Spinal cord (tissue), 10 donors: ENCODE measurements around the gene PPP2R5C. TPM values are rescaled to one million over a fixed set of nuclear protein-coding genes. Genes with fewer than 3 reads are reported as not detected.
A peak's percentile ranks its signal among the peaks of the same experiment; 100 is the strongest.

Source experiments
- DNase-seq, 6 donors: peaks; one replicate each; pipeline versions ENCODE4 v3.0.0 to v3.0.0-alpha.2; 2013 to 2015; ENCODE audit warnings: low spot score in 6 of 6, low read depth in 4 of 6
- H3K27ac ChIP-seq: one replicate; pipeline ENCODE4 v1.5.1; 2013; ENCODE audit warnings: low read depth, low read length, control low read depth
- H3K27me3 ChIP-seq: one replicate; pipeline ENCODE4 v1.6.1; 2013; ENCODE audit warnings: low read length; ENCODE audit not compliant: control insufficient read depth, insufficient read depth
- H3K36me3 ChIP-seq: one replicate; pipeline ENCODE4 v1.6.1; 2013; ENCODE audit warnings: low read length; ENCODE audit not compliant: control insufficient read depth, insufficient read depth
- H3K4me1 ChIP-seq: one replicate; pipeline ENCODE4 v1.6.1; 2013; ENCODE audit warnings: low read length; ENCODE audit not compliant: control insufficient read depth, insufficient read depth
- H3K4me3 ChIP-seq: one replicate; pipeline ENCODE4 v1.5.1; 2013; ENCODE audit warnings: low read depth, low read length, control low read depth
- H3K9me3 ChIP-seq: one replicate; pipeline ENCODE4 v1.6.1; 2013; ENCODE audit warnings: low read length; ENCODE audit not compliant: control insufficient read depth, insufficient read depth
- WGBS: methylation state at CpG from one replicate; pipeline ENCODE4 v1.1.5; 2013; ENCODE audit warnings: missing lambda C conversion rate; ENCODE audit not compliant: insufficient coverage; 5-methylcytosine and 5-hydroxymethylcytosine counted together
- polyA plus RNA-seq, 2 donors: library from polyadenylated mRNA; unstranded; fragments of 120-200 nt; gene quantifications; one replicate each; pipeline ENCODE4 v1.2.1, GENCODE V29; 2013; ENCODE audit not compliant: insufficient read length in 2 of 2
- total RNA-seq, 2 donors: library from RNA; depleted of rRNA in 1 of 2; stranded (reverse); fragments of 120-200 nt in 1 of 2; fragments of >200 nt in 1 of 2; gene quantifications; one replicate each; pipeline versions ENCODE4 v1.2.3 to v1.2.4, GENCODE V29; 2013 to 2014
- donor health status: healthy.

Gene PPP2R5C
- total and polyA plus RNA-seq, 4 donors, result 104 to 136 (median 123) TPM

- H3K9me3 ChIP-seq, result no peaks in the 10 kb centered on the region
- H3K4me3 ChIP-seq, result no peak overlapping the region
- H3K4me1 ChIP-seq, result peaks cover 35% of the 10 kb centered on the region
- H3K27ac ChIP-seq, result no peak overlapping the region
- no peak for DNase-seq
- peaks cover 4% of the 10 kb centered on the region for H3K36me3 ChIP-seq
- peaks cover 15% of the 10 kb centered on the region for H3K27me3 ChIP-seq
- 82% methylated on average over 4 of the region's 6 CpGs for WGBS
Observed at GRCh38 chr14:101776344-101776743, 14.8 kb downstream of the PPP2R5C start.

- Histone ChIP-seq H3K27ac (no peak overlapping the region), H3K36me3 (peaks cover 5% of the 10 kb centered on the region), H3K9me3 (no peaks in the 10 kb centered on the region), H3K4me1 (peaks cover 23% of the 10 kb centered on the region), H3K27me3 (peaks cover 15% of the 10 kb centered on the region), H3K4me3 (no peak overlapping the region)
- DNase-seq, result no peak
- 31% methylated on average over 11 of the region's 11 CpGs for WGBS
Observed at GRCh38 chr14:101780390-101780789, 18.9 kb downstream of the PPP2R5C start.

- peaks cover 23% of the 10 kb centered on the region for H3K4me1 ChIP-seq
- H3K27ac ChIP-seq, result no peak overlapping the region
- WGBS, result 5% methylated on average over 14 of the region's 15 CpGs
- peak overlapping the region; percentile 36 for H3K4me3 ChIP-seq
- peak in 1 of 6 donors; percentile 39 for DNase-seq
- peaks cover 5% of the 10 kb centered on the region for H3K36me3 ChIP-seq
- H3K9me3 ChIP-seq, result no peaks in the 10 kb centered on the region
- H3K27me3 ChIP-seq, result peaks cover 15% of the 10 kb centered on the region
Observed at GRCh38 chr14:101780887-101781239, 19.4 kb downstream of the PPP2R5C start.

- H3K4me3 ChIP-seq, result peak overlapping the region; percentile 40
- peak in 2 of 6 donors; percentile 22 to 23 for DNase-seq
- WGBS, result 2% methylated on average over 66 of the region's 67 CpGs
- H3K9me3 ChIP-seq, result no peaks in the 10 kb centered on the region
- H3K36me3 ChIP-seq, result peaks cover 5% of the 10 kb centered on the region
- H3K4me1 ChIP-seq, result peaks cover 23% of the 10 kb centered on the region
- peaks cover 15% of the 10 kb centered on the region for H3K27me3 ChIP-seq
- H3K27ac ChIP-seq, result no peak overlapping the region
Observed at GRCh38 chr14:101781240-101782061, 19.9 kb downstream of the PPP2R5C start.

GRCh38 chr14:101783260-101784016, 21.9 kb downstream of the PPP2R5C start:
- Histone ChIP-seq H3K36me3 (peaks cover 9% of the 10 kb centered on the region), H3K27ac (no peak overlapping the region), H3K4me3 (no peak overlapping the region), H3K4me1 (peaks cover 23% of the 10 kb centered on the region), H3K27me3 (peaks cover 15% of the 10 kb centered on the region), H3K9me3 (no peaks in the 10 kb centered on the region)
- WGBS, result 84% methylated on average over 10 of the region's 12 CpGs
- no peak for DNase-seq

- Histone ChIP-seq H3K27me3 (peaks cover 14% of the 10 kb centered on the region), H3K9me3 (no peaks in the 10 kb centered on the region), H3K27ac (no peak overlapping the region), H3K36me3 (peaks cover 9% of the 10 kb centered on the region), H3K4me1 (peaks cover 23% of the 10 kb centered on the region), H3K4me3 (no peak overlapping the region)
- 52% methylated on average over 5 of the region's 6 CpGs for WGBS
- DNase-seq, result no peak
Observed at GRCh38 chr14:101784631-101785030, 23.1 kb downstream of the PPP2R5C start.

GRCh38 chr14:101788016-101788635, 26.6 kb downstream of the PPP2R5C start:
- Histone ChIP-seq H3K27ac (no peak overlapping the region), H3K36me3 (peaks cover 9% of the 10 kb centered on the region), H3K4me1 (peaks cover 7% of the 10 kb centered on the region), H3K4me3 (no peak overlapping the region), H3K27me3 (no peaks in the 10 kb centered on the region), H3K9me3 (no peaks in the 10 kb centered on the region)
- WGBS, result 82% methylated on average over 12 of the region's 13 CpGs
- peak in 1 of 6 donors; percentile 12 for DNase-seq

GRCh38 chr14:101789222-101789621, 27.7 kb downstream of the PPP2R5C start:
- peaks cover 7% of the 10 kb centered on the region for H3K36me3 ChIP-seq
- no peak overlapping the region for H3K4me3 ChIP-seq
- peaks cover 2% of the 10 kb centered on the region for H3K4me1 ChIP-seq
- WGBS, result 17% methylated on average over 1 of the region's 6 CpGs
- DNase-seq, result peak in 2 of 6 donors; percentile 53 to 55
- no peaks in the 10 kb centered on the region for H3K9me3 ChIP-seq
- no peaks in the 10 kb centered on the region for H3K27me3 ChIP-seq
- H3K27ac ChIP-seq, result no peak overlapping the region

GRCh38 chr14:101790232-101790631, 28.7 kb downstream of the PPP2R5C start:
- H3K36me3 ChIP-seq, result peaks cover 7% of the 10 kb centered on the region

More at GRCh38 chr14:101790232-101790631, 28.7 kb downstream of the PPP2R5C start:
- Histone ChIP-seq H3K4me1 (no peaks in the 10 kb centered on the region), H3K27me3 (no peaks in the 10 kb centered on the region), H3K27ac (no peak overlapping the region), H3K4me3 (no peak overlapping the region), H3K9me3 (no peaks in the 10 kb centered on the region)
- WGBS, result 92% methylated on average over 2 of the region's 7 CpGs
- DNase-seq, result no peak
